ENCODE measurements around the gene MORN1.

- no peak for TF ChIP-seq ZMIZ1 (IDR thresholded peaks at IDR 0.05; ENCODE audit: low read depth in 2 of 2, low read length in 2 of 2)
- no peak for TF ChIP-seq NR4A1 (CRISPR knock-in tag; IDR thresholded peaks at IDR 0.05)
- TF ChIP-seq NR4A1 (tag; IDR thresholded peaks at IDR 0.05), result no peak
- TF ChIP-seq SMC3 (conservative IDR thresholded peaks at IDR 0.05; ENCODE audit: insufficient read depth, low read depth, low read length), result no peak
- TF ChIP-seq, protein P1, sequence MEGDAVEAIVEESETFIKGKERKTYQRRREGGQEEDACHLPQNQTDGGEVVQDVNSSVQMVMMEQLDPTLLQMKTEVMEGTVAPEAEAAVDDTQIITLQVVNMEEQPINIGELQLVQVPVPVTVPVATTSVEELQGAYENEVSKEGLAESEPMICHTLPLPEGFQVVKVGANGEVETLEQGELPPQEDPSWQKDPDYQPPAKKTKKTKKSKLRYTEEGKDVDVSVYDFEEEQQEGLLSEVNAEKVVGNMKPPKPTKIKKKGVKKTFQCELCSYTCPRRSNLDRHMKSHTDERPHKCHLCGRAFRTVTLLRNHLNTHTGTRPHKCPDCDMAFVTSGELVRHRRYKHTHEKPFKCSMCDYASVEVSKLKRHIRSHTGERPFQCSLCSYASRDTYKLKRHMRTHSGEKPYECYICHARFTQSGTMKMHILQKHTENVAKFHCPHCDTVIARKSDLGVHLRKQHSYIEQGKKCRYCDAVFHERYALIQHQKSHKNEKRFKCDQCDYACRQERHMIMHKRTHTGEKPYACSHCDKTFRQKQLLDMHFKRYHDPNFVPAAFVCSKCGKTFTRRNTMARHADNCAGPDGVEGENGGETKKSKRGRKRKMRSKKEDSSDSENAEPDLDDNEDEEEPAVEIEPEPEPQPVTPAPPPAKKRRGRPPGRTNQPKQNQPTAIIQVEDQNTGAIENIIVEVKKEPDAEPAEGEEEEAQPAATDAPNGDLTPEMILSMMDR (IDR thresholded peaks at IDR 0.05 in 2 of 3, conservative IDR thresholded peaks at IDR 0.05 in 1 of 3; ENCODE audit: insufficient read depth in 2 of 3, low read depth in 1 of 3, low read length in 3 of 3), result no peak
- TF ChIP-seq CC2D1A (IDR thresholded peaks at IDR 0.05), result no peak
- TF ChIP-seq, protein P2, sequence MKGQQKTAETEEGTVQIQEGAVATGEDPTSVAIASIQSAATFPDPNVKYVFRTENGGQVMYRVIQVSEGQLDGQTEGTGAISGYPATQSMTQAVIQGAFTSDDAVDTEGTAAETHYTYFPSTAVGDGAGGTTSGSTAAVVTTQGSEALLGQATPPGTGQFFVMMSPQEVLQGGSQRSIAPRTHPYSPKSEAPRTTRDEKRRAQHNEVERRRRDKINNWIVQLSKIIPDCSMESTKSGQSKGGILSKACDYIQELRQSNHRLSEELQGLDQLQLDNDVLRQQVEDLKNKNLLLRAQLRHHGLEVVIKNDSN (CRISPR knock-in tag; IDR thresholded peaks at IDR 0.05), result no peak
- TF ChIP-seq CEBPZ (IDR thresholded peaks at IDR 0.05; ENCODE audit: borderline replicate concordance, low read depth, low read length), result no peak
- no peak for TF ChIP-seq NFIC (IDR thresholded peaks at IDR 0.05)
- no peak for TF ChIP-seq EZH2 (IDR thresholded peaks at IDR 0.05; ENCODE audit: borderline replicate concordance, low read depth, low read length)
- TF ChIP-seq NCOA2 (IDR thresholded peaks at IDR 0.05; ENCODE audit: partially characterized antibody in 2 of 2), result no peak
- TF ChIP-seq, protein P3, sequence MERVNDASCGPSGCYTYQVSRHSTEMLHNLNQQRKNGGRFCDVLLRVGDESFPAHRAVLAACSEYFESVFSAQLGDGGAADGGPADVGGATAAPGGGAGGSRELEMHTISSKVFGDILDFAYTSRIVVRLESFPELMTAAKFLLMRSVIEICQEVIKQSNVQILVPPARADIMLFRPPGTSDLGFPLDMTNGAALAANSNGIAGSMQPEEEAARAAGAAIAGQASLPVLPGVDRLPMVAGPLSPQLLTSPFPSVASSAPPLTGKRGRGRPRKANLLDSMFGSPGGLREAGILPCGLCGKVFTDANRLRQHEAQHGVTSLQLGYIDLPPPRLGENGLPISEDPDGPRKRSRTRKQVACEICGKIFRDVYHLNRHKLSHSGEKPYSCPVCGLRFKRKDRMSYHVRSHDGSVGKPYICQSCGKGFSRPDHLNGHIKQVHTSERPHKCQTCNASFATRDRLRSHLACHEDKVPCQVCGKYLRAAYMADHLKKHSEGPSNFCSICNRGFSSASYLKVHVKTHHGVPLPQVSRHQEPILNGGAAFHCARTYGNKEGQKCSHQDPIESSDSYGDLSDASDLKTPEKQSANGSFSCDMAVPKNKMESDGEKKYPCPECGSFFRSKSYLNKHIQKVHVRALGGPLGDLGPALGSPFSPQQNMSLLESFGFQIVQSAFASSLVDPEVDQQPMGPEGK (CRISPR knock-in tag; IDR thresholded peaks at IDR 0.05; ENCODE audit: borderline replicate concordance), result no peak
- TF ChIP-seq POLR2AphosphoS5 (IDR thresholded peaks at IDR 0.05; ENCODE audit: control insufficient read depth, insufficient read depth, low read depth, low read length), result no peak
- TF ChIP-seq EP300 (IDR thresholded peaks at IDR 0.05; ENCODE audit: low read length), result no peak
Observed at GRCh38 chr1:2303781-2304180, 87.6 kb downstream of the MORN1 start.

Data from K562 (cell line).